Activated naive CD4-positive, alpha-beta T cell treated with anti-CD3 and anti-CD28 coated beads, Interleukin-2, amount 10 ng/mL, durations not matched to agents 7 days and 5 days (primary cell): Measurements from ENCODE around the gene TIPRL.
"Not testable (repeated sequence)": the region's sequence is repeated elsewhere in the genome, so short reads cannot be mapped to it uniquely, and the experiment has no call there.

Source experiments
- CTCF ChIA-PET: fragments of 350-600 bp; sonication (Branson Sonifier 250); formaldehyde crosslinking; loops from one replicate; lab custom pipeline; 2021; ENCODE audit warnings: antibody characterized with exemption; lab: Charles Lee
- DNase-seq: peaks from one replicate; pipeline ENCODE4 v3.0.0-alpha.2; 2020
- H3K27ac Mint-ChIP-seq: one replicate; pipeline ENCODE4 v1.8.0; 2021; ENCODE audit warnings: mild to moderate bottlenecking, moderate library complexity, mixed read lengths
- H3K27me3 Mint-ChIP-seq: one replicate; pipeline ENCODE4 v1.8.0; 2021; ENCODE audit warnings: mild to moderate bottlenecking, mixed read lengths
- H3K36me3 Mint-ChIP-seq: one replicate; pipeline ENCODE4 v1.8.0; 2021; ENCODE audit warnings: mixed read lengths
- H3K4me1 Mint-ChIP-seq: one replicate; pipeline ENCODE4 v1.8.0; 2021; ENCODE audit warnings: mixed read lengths
- H3K4me3 Mint-ChIP-seq: one replicate; pipeline ENCODE4 v1.8.0; 2021; ENCODE audit warnings: mild to moderate bottlenecking, moderate library complexity, mixed read lengths
- H3K9me3 Mint-ChIP-seq: one replicate; pipeline ENCODE4 v1.8.0; 2021; ENCODE audit warnings: mixed read lengths

The TIPRL gene

DNA sequence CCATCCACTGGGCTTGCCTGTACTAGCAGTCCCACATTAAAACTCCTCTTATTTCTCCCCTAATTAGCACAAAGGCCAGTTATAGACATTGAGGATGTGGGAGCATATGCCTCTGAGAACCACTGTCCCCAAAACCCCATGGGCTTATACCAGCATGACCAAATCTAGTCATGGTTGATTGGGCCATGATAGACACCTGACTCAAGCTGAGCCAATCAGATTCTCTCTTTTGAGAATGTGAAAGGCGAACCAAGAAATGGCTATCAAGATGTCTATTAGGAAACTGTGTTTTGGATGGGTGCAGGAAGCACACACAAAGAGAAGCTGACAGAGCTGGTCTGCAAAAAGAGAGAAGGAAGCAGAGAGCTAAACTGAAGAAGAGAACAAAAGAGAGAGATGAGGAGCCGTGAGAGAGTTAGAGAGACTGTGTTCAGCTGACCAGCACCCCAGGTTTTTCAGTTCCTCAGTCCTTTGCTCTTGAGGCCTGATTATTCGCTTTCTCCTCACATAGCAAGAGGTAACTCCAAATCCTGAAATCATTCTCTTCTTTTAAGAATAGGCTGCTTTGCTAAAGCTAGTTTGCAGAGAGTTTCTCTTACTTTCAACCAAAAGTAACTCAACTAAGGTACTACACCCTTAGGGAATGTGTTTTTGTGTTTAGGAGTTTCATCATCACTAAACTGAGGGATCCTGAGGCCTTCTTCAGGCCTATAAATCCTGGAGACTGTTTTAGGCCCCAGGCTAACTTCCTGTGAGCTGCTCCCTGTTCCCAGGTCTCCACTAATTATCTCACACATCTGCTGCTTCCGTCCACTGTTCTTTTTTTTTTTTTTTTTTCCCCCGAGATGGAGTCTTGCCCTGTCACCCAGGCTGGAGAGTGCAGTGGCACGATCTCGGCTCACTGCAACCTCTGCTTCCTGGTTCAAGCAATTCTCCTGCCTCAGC is 7.9 kb upstream of the TIPRL start:
- no peak for DNase-seq
- H3K27me3 Mint-ChIP-seq, result peaks cover 15% of the 10 kb centered on the region
- no peak overlapping the region for H3K4me3 Mint-ChIP-seq
- H3K4me1 Mint-ChIP-seq, result no peaks in the 10 kb centered on the region
- no peak overlapping the region for H3K27ac Mint-ChIP-seq
- CTCF ChIA-PET, result no interaction called here
- H3K9me3 Mint-ChIP-seq, result no peaks in the 10 kb centered on the region
- no peaks in the 10 kb centered on the region for H3K36me3 Mint-ChIP-seq

DNA sequence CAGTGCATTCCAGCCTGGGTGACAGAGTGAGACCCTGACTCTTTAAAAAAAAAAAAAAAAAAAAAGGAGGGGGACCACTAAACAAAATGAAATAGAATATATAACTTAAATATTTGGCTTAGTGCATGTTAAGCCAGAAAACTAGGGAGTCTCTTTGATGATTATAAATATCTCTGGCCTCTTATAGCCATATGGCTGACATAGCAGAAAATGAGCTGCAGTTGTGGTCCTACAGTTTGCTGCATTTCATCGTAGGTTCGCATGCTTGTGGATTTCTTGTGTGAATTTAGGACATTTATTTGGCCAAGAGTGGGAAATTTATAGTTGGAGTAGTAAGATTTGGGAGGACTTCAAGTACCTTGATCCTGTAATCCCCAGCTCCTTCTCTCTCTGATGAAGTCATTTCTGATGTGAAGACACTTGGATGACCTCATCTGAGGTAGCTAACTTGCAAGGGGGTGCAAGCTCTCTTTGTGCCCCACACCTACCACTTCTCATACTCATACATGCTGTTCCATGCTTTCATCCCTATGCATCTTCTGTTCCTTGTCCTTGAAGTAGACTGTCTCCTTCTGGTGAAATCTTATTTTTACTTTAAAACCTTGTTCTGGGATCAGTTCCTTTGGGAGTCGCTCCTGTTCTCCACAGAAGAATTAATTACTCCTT is 6.4 kb upstream of the TIPRL start:
- no peaks in the 10 kb centered on the region for H3K36me3 Mint-ChIP-seq
- no peak for DNase-seq
- CTCF ChIA-PET, result interaction anchor here (1.4 kb wide), 1 partner anchor 63 kb away, joined by 3 read pairs; no protein-coding TSS in a partner anchor
- peaks cover 12% of the 10 kb centered on the region for H3K27me3 Mint-ChIP-seq
- no peak overlapping the region for H3K27ac Mint-ChIP-seq
- H3K4me1 Mint-ChIP-seq, result no peaks in the 10 kb centered on the region
- no peak overlapping the region for H3K4me3 Mint-ChIP-seq
- H3K9me3 Mint-ChIP-seq, result no peaks in the 10 kb centered on the region

GRCh38 chr1:168178227-168178637 is 530 bp upstream of the TIPRL start:
- CTCF ChIA-PET, result interaction anchor here (1.1 to 2.4 kb wide), 2 partner anchors 57 to 164 kb away, joined by 3 to 6 read pairs; no protein-coding TSS in a partner anchor
- no peak overlapping the region for H3K27ac Mint-ChIP-seq
- H3K4me3 Mint-ChIP-seq, result no peak overlapping the region
- H3K27me3 Mint-ChIP-seq, result peaks cover 4% of the 10 kb centered on the region
- peaks cover 1% of the 10 kb centered on the region for H3K36me3 Mint-ChIP-seq
- DNase-seq, result no peak
- H3K4me1 Mint-ChIP-seq, result peaks cover 8% of the 10 kb centered on the region
- no peaks in the 10 kb centered on the region for H3K9me3 Mint-ChIP-seq

DNA sequence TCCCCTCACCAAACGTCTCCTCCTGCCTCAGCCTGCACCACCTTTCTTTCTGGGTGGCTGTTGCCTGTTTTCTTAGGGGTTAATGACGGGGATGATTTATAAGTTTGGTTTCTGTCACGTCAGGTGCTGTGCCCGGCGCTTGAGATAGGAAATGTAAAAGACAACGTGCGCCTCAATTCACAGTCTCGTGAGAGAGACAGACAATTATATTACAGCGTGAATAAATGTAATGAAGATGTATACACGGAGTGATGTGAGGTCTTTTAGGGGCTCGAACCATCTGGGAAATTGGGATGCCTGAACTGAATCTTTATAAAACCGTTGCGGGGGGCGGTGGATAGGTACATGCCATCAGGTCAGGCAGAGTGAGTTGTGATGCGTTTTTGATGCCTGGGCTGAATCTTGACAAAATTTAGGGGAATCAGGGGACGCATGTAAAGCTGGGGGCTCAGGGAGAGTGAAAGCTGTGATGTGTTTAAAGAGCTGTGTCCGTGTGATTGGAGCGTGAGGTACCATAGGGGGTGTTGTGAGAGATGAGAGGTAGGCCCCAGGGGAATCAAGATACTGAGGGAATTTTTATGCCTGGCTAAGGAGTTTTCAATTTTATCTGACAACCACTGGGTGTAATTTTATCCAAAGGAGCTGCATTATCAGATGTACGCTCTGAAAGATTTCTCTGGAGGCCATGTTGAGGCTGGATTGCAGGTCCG is 831 bp downstream of the TIPRL start:
- Mint-ChIP-seq H3K27ac (no peak overlapping the region), H3K9me3 (no peaks in the 10 kb centered on the region), H3K27me3 (no peaks in the 10 kb centered on the region), H3K36me3 (peaks cover 8% of the 10 kb centered on the region), H3K4me1 (peaks cover 12% of the 10 kb centered on the region), H3K4me3 (no peak overlapping the region)
- no peak for DNase-seq
- CTCF ChIA-PET, result interaction anchor here (1.0 to 2.4 kb wide), 4 partner anchors 56 to 163 kb away, joined by 3 to 6 read pairs (median 3); no protein-coding TSS in a partner anchor

DNA sequence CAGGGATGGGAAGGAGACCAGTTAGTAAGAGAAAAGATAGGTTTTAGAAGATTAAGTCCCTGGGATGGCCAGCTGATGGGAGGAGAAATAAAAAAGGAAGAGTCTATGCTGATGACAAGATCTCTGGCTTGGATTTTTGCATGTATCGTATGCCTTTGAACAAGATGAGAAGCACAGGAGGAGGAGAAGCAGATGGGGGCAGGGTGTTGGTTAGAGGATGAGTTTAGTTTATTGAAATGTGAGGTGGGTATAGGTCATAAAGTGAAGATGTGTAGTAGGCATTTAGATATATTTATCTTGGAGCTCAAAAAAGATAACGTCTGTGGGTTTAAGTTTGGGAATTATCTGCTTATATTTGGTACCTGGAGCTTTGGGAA is 1.4 kb downstream of the TIPRL start:
- H3K36me3 Mint-ChIP-seq, result peaks cover 13% of the 10 kb centered on the region
- no peak overlapping the region for H3K27ac Mint-ChIP-seq
- H3K4me1 Mint-ChIP-seq, result peaks cover 12% of the 10 kb centered on the region
- H3K4me3 Mint-ChIP-seq, result no peak overlapping the region
- H3K27me3 Mint-ChIP-seq, result no peaks in the 10 kb centered on the region
- no peak for DNase-seq
- H3K9me3 Mint-ChIP-seq, result no peaks in the 10 kb centered on the region
- CTCF ChIA-PET, result interaction anchor here (1.0 to 2.4 kb wide), 3 partner anchors 55 to 141 kb away, joined by 3 to 6 read pairs (median 3); no protein-coding TSS in a partner anchor

DNA sequence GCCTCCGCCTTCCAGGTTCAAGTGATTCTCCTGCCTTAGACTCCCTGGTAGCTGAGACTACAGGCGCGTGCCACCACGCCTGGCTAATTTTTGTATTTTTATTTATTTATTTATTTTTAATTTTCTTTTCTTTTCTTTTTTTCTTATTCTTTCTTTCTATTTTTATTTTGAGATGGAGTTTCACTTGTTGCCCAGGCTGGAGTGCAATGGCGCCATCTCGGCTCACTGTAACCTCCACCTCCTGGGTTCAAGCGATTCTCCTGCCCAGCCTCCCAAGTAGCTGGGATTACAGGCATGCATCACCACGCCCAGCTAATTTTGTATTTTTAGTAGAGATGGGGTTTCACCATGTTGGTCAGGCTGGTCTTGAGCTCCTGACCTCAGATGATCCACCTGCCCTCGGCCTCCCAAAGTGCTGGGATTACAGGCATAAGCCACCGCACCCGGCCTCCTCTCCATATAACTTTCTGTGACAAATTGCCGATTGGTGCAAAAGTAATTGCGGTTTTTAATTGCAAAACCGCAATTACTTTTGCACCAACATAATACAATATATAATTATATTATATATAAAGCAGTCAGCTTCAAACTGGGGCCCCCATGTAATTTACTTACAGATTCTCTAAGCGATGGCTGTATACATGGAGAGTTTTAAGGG is 2.4 kb downstream of the TIPRL start:
- H3K36me3 Mint-ChIP-seq, result peaks cover 19% of the 10 kb centered on the region
- H3K4me1 Mint-ChIP-seq, result peaks cover 12% of the 10 kb centered on the region
- H3K27me3 Mint-ChIP-seq, H3K9me3 Mint-ChIP-seq, H3K4me3 Mint-ChIP-seq, CTCF ChIA-PET, DNase-seq, H3K27ac Mint-ChIP-seq: not testable (repeated sequence)

GRCh38 chr1:168187177-168187576 is 8.4 kb downstream of the TIPRL start:
- Mint-ChIP-seq H3K4me3 (no peak overlapping the region), H3K4me1 (peaks cover 5% of the 10 kb centered on the region), H3K9me3 (no peaks in the 10 kb centered on the region), H3K36me3 (peaks cover 51% of the 10 kb centered on the region), H3K27me3 (no peaks in the 10 kb centered on the region), H3K27ac (no peak overlapping the region)
- CTCF ChIA-PET, result no interaction called here
- no peak for DNase-seq

GRCh38 chr1:168190403-168190802 is 11.6 kb downstream of the TIPRL start:
- no peak overlapping the region for H3K4me3 Mint-ChIP-seq
- CTCF ChIA-PET, result no interaction called here
- no peak overlapping the region for H3K27ac Mint-ChIP-seq
- no peaks in the 10 kb centered on the region for H3K4me1 Mint-ChIP-seq
- peaks cover 49% of the 10 kb centered on the region for H3K36me3 Mint-ChIP-seq
- H3K27me3 Mint-ChIP-seq, result no peaks in the 10 kb centered on the region
- no peaks in the 10 kb centered on the region for H3K9me3 Mint-ChIP-seq
- DNase-seq, result no peak

- CTCF ChIA-PET, result no interaction called here
- no peak for DNase-seq
- H3K36me3 Mint-ChIP-seq, result peaks cover 47% of the 10 kb centered on the region
- no peak overlapping the region for H3K4me3 Mint-ChIP-seq
- no peak overlapping the region for H3K27ac Mint-ChIP-seq
- H3K27me3 Mint-ChIP-seq, result no peaks in the 10 kb centered on the region
- no peaks in the 10 kb centered on the region for H3K9me3 Mint-ChIP-seq
- H3K4me1 Mint-ChIP-seq, result no peaks in the 10 kb centered on the region
These were observed 16.7 kb downstream of the TIPRL start for GRCh38 chr1:168195199-168196135.

- no peak for DNase-seq
- H3K4me3 Mint-ChIP-seq, result no peak overlapping the region
- no peaks in the 10 kb centered on the region for H3K4me1 Mint-ChIP-seq
- no peaks in the 10 kb centered on the region for H3K9me3 Mint-ChIP-seq
- no peaks in the 10 kb centered on the region for H3K27me3 Mint-ChIP-seq
- no peak overlapping the region for H3K27ac Mint-ChIP-seq
- H3K36me3 Mint-ChIP-seq, result peaks cover 54% of the 10 kb centered on the region
- CTCF ChIA-PET, result no interaction called here
These were observed 20.3 kb downstream of the TIPRL start for GRCh38 chr1:168199056-168199455.

GRCh38 chr1:168202941-168203654 is 24.3 kb downstream of the TIPRL start:
- Mint-ChIP-seq H3K27ac (no peak overlapping the region), H3K4me3 (no peak overlapping the region), H3K36me3 (peaks cover 50% of the 10 kb centered on the region), H3K9me3 (no peaks in the 10 kb centered on the region), H3K4me1 (no peaks in the 10 kb centered on the region), H3K27me3 (no peaks in the 10 kb centered on the region)
- no peak for DNase-seq
- CTCF ChIA-PET, result no interaction called here

- no peak overlapping the region for H3K27ac Mint-ChIP-seq
- H3K4me3 Mint-ChIP-seq, result no peak overlapping the region
- no peaks in the 10 kb centered on the region for H3K4me1 Mint-ChIP-seq
- CTCF ChIA-PET, result interaction anchor here (1.2 kb wide), 1 partner anchor 29 kb away, joined by 3 read pairs; no protein-coding TSS in a partner anchor
- peaks cover 4% of the 10 kb centered on the region for H3K9me3 Mint-ChIP-seq
- peaks cover 33% of the 10 kb centered on the region for H3K36me3 Mint-ChIP-seq
- DNase-seq, result no peak
- H3K27me3 Mint-ChIP-seq, result no peaks in the 10 kb centered on the region
These were observed 27.3 kb downstream of the TIPRL start for GRCh38 chr1:168206111-168206510.
